Caco-2 (cell line): ENCODE results near the gene LENG9. TPM values are rescaled to one million over a fixed set of nuclear protein-coding genes. Genes with fewer than 3 reads are reported as not detected.

Source experiments
- BruUV-seq: library from RNA; stranded (reverse); fragments of 400-500 nt; replicated peaks from 2 replicates; lab custom pipeline; 2021; lab: Mats Ljungman, UMichigan
- CTCF ChIA-PET: fragments of 300-600 bp; sonication (Branson Sonifier 250); formaldehyde crosslinking; loops from one replicate; lab custom pipeline; 2022; ENCODE audit warnings: antibody characterized with exemption; lab: Charles Lee
- POLR2A ChIA-PET: fragments of 300-600 bp; sonication (Branson Sonifier 250); formaldehyde crosslinking; loops from one replicate; lab custom pipeline; 2022; ENCODE audit warnings: antibody characterized with exemption; lab: Charles Lee
- DNase-seq, 2 experiments: peaks; one replicate each; pipeline versions ENCODE4 v3.0.0 to v3.0.0-alpha.2; 2020 to 2022
- H3K27me3 ChIP-seq: replicated peaks from 2 replicates; pipeline ENCODE4 v1.6.0; 2011; ENCODE audit warnings: low read length; ENCODE audit not compliant: control insufficient read depth, insufficient read depth
- H3K36me3 ChIP-seq: 2 replicates; pipeline ENCODE4 v1.5.1; 2011; ENCODE audit warnings: low read length; ENCODE audit not compliant: control insufficient read depth, insufficient read depth
- H3K4me1 ChIP-seq: fragments of 250-450 bp; sonication (Bioruptor Pico); 2 replicates; pipeline ENCODE4 v1.5.1; 2020; ENCODE audit warnings: mild to moderate bottlenecking
- H3K4me3 ChIP-seq: 2 replicates; pipeline ENCODE4 v1.5.1; 2011; ENCODE audit warnings: low read depth, mild to moderate bottlenecking, control low read depth, low read length
- H3K9me3 ChIP-seq: fragments of 250-450 bp; sonication (Bioruptor Pico); 2 replicates; pipeline ENCODE4 v1.5.1; 2020; ENCODE audit warnings: mild to moderate bottlenecking, moderate library complexity
- H3K27ac Mint-ChIP-seq: one replicate; pipeline ENCODE4 v1.8.0; 2022; ENCODE audit warnings: mixed read lengths; ENCODE audit not compliant: unreplicated experiment
- H3K27me3 Mint-ChIP-seq: one replicate; pipeline ENCODE4 v1.8.0; 2022; ENCODE audit warnings: mixed read lengths; ENCODE audit not compliant: insufficient read depth, unreplicated experiment
- H3K36me3 Mint-ChIP-seq: one replicate; pipeline ENCODE4 v1.8.0; 2022; ENCODE audit warnings: mild to moderate bottlenecking, mixed read lengths; ENCODE audit not compliant: insufficient read depth, unreplicated experiment
- H3K4me1 Mint-ChIP-seq: one replicate; pipeline ENCODE4 v1.8.0; 2022; ENCODE audit warnings: low read depth, mixed read lengths; ENCODE audit not compliant: unreplicated experiment
- H3K4me3 Mint-ChIP-seq: one replicate; pipeline ENCODE4 v1.8.0; 2022; ENCODE audit warnings: mild to moderate bottlenecking, moderate library complexity, mixed read lengths; ENCODE audit not compliant: unreplicated experiment
- H3K9me3 Mint-ChIP-seq: one replicate; pipeline ENCODE4 v1.8.0; 2022; ENCODE audit warnings: mixed read lengths; ENCODE audit not compliant: unreplicated experiment
- intact Hi-C: fragments of 100-400 bp; cut with micrococcal nuclease; formaldehyde crosslinking; loops from one replicate; pipeline ENCODE4 v1.10.0; 2022; ENCODE audit not compliant: unreplicated experiment
- total RNA-seq: library from RNA; stranded (reverse); gene quantifications from 2 replicates; pipeline ENCODE4 v1.2.3, GENCODE V29; 2022
- TF ChIP-seq, protein P1 (sequence below), 2 experiments: fragments of 200-600 bp in 1 of 2; IDR thresholded peaks; 1 replicate in 1 of 2; 2 replicates in 1 of 2; pipeline versions ENCODE4 v1.5.1 to v1.8.0; 2011 to 2022; ENCODE audit warnings: antibody characterized with exemption in 1 of 2, control low read depth in 1 of 2, inconsistent platforms in 1 of 2, low read depth in 1 of 2, low read length in 1 of 2, mild to moderate bottlenecking in 1 of 2, moderate library complexity in 1 of 2; ENCODE audit not compliant: insufficient read depth in 1 of 2, severe bottlenecking in 1 of 2, unreplicated experiment in 1 of 2

The LENG9 gene
- total RNA-seq, 1 experiment from 2014 or later: 6.7 TPM

DNA sequence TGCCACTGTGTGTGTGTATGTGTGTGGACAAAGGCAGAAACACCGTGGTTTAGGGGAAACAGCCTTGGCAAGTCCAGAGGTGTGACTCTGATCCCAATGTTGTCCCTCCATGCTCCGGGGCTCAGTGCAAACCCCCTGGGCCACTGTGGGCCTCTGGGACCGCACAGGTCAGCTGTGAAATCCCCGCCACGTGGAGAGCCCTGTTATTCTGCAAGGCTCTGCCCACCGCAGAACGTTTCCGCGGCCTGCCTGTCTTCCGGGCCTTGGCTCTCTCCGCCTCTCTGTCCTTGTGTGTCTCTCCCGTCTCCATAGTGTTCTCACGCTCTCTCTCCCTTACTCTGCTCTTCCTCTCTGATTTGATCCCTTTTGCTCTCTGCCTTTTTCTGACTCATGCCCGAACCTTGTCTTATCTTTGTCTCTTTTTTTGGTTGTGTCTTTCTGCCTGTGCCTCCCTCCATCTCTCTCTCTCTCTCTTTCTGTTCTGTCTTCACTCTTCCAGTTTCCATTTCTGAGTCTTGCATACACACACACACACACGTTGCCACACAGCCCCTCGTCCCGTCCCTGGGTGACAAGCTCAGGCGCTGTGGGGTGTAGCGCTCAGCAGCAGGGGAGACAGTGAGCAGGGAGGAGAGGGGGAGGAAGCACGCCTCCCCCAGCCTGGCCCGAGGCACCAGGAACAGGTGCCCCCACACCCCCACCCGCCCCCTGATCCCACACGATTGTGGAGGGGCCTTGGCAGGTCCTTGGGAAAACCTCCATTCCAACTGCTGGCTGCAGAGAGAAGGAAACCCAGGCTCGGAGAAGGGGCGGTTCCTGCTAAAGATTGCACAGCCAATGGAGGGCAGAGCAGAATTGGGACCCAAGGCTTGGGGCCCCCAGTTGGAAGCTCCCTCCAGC lies 45.3 kb downstream of the LENG9 start:
- no peak overlapping the region for H3K27ac Mint-ChIP-seq
- TF ChIP-seq, protein P1, sequence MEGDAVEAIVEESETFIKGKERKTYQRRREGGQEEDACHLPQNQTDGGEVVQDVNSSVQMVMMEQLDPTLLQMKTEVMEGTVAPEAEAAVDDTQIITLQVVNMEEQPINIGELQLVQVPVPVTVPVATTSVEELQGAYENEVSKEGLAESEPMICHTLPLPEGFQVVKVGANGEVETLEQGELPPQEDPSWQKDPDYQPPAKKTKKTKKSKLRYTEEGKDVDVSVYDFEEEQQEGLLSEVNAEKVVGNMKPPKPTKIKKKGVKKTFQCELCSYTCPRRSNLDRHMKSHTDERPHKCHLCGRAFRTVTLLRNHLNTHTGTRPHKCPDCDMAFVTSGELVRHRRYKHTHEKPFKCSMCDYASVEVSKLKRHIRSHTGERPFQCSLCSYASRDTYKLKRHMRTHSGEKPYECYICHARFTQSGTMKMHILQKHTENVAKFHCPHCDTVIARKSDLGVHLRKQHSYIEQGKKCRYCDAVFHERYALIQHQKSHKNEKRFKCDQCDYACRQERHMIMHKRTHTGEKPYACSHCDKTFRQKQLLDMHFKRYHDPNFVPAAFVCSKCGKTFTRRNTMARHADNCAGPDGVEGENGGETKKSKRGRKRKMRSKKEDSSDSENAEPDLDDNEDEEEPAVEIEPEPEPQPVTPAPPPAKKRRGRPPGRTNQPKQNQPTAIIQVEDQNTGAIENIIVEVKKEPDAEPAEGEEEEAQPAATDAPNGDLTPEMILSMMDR (IDR thresholded peaks at IDR 0.05; ENCODE audit: insufficient read depth in 1 of 2, low read depth in 1 of 2, low read length in 1 of 2, severe bottlenecking in 1 of 2, unreplicated experiment in 1 of 2): no peak
- no peaks in the 10 kb centered on the region for H3K27me3 Mint-ChIP-seq
- Histone ChIP-seq H3K36me3 (no peaks in the 10 kb centered on the region), H3K4me3 (no peak overlapping the region), H3K4me1 (peaks cover 12% of the 10 kb centered on the region), H3K9me3 (no peaks in the 10 kb centered on the region), H3K27me3 (no peaks in the 10 kb centered on the region)
- H3K9me3 Mint-ChIP-seq: peaks cover 31% of the 10 kb centered on the region
- POLR2A ChIA-PET: no interaction called here
- intact Hi-C loops: no loop called here
- H3K36me3 Mint-ChIP-seq: no peaks in the 10 kb centered on the region
- no peak for DNase-seq
- no peak overlapping the region for H3K4me3 Mint-ChIP-seq
- CTCF ChIA-PET: interaction anchor here (0.7 kb wide), 1 partner anchor 99 kb away, joined by 4 read pairs; no protein-coding TSS in a partner anchor
- H3K4me1 Mint-ChIP-seq: peaks cover 7% of the 10 kb centered on the region
- no TSS peak for BruUV-seq

DNA sequence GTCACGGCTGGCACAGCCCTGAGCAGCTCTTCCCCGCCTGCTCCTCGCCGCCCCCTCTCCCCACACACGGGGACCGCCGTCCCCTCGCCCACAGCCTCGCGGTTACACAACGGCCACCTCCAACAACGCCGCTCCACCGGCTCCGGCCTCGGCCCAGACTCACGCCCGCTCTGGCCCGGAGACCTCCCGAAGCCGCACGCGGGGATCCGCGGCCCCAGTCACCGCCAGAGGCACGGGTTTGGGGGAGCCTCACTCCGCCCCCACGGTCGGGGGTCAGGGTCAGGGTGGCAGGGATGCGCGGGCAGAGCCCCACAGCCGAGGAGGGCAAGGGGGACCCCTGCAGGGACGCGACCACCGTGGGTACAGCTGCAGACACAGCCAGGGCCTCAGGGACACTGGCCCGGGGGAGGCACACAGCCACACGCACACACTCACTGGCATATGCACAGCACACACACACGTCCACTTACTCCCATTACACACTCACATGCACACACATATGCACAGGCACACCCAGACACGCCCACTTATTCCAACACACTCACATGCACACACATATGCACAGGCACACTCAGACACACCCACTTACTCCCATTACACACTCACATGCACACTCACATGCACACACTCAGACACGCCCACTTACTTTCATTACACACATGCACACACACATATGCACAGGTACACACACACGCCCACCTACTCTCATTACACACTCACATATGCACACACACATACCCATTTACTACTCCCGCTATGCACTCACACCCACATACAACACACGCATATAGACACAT lies 46.7 kb downstream of the LENG9 start:
- intact Hi-C loops: no loop called here
- DNase-seq: no peak
- Mint-ChIP-seq H3K4me1 (peaks cover 7% of the 10 kb centered on the region), H3K27me3 (no peaks in the 10 kb centered on the region), H3K9me3 (peaks cover 35% of the 10 kb centered on the region), H3K4me3 (no peak overlapping the region), H3K27ac (no peak overlapping the region), H3K36me3 (no peaks in the 10 kb centered on the region)
- TF ChIP-seq, protein P1 (IDR thresholded peaks at IDR 0.05; ENCODE audit: insufficient read depth in 1 of 2, low read depth in 1 of 2, low read length in 1 of 2, severe bottlenecking in 1 of 2, unreplicated experiment in 1 of 2): no peak
- H3K9me3 ChIP-seq: no peaks in the 10 kb centered on the region
- H3K36me3 ChIP-seq: no peaks in the 10 kb centered on the region
- CTCF ChIA-PET: no interaction called here
- H3K4me1 ChIP-seq: peaks cover 12% of the 10 kb centered on the region
- no TSS peak for BruUV-seq
- no peak overlapping the region for H3K4me3 ChIP-seq
- POLR2A ChIA-PET: no interaction called here
- no peaks in the 10 kb centered on the region for H3K27me3 ChIP-seq

DNA sequence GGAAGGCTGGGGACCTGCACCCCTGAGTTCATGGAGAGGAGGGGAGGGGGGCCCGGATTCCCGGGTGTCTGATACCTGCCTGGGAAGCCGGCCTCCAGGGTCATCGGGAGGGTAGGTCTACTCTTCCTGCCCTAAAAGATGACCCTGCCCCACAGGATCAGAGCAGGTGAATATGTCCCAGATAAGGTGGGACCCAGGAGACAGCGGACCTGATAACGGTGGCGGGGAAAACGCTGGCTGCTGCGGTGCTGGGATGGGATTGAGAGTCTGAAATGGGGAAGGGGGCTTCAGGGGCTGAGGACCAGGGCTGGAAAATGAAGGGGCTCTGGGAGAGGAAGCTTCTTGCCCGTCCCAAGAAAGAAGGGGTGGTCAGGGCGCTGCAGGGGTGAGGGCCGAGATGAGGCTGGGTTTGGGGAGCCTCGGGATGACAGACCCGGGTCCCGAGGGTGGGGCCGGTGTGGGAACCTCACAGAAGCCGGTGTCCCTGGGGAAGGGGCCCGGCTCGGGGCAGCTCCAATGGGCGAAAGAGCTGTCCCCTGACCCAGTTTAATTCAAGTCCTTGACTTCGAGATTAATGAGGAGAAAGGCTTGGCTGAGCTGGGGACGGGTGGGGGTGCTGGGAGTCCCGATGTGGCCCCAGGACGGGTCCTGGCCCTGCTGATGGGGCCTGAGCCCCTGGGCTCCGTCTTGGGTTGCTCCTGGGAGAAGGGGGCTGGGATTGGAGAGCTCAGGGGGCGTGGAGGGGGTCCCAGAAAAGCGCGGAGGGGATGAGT lies 47.5 kb downstream of the LENG9 start:
- H3K4me3 Mint-ChIP-seq: no peak overlapping the region
- TF ChIP-seq, protein P1 (IDR thresholded peaks at IDR 0.05; ENCODE audit: insufficient read depth in 1 of 2, low read depth in 1 of 2, low read length in 1 of 2, severe bottlenecking in 1 of 2, unreplicated experiment in 1 of 2): no peak
- H3K36me3 Mint-ChIP-seq: no peaks in the 10 kb centered on the region
- no peak for DNase-seq
- peaks cover 37% of the 10 kb centered on the region for H3K9me3 Mint-ChIP-seq
- BruUV-seq: no TSS peak
- H3K27me3 ChIP-seq: no peaks in the 10 kb centered on the region
- peaks cover under 1% of the 10 kb centered on the region for H3K27me3 Mint-ChIP-seq
- H3K9me3 ChIP-seq: no peaks in the 10 kb centered on the region
- ChIA-PET POLR2A (no interaction called here), CTCF (no interaction called here)
- H3K4me1 ChIP-seq: peaks cover 12% of the 10 kb centered on the region
- no peaks in the 10 kb centered on the region for H3K36me3 ChIP-seq
- H3K4me1 Mint-ChIP-seq: peaks cover 7% of the 10 kb centered on the region
- intact Hi-C loops: no loop called here
- no peak overlapping the region for H3K4me3 ChIP-seq
- H3K27ac Mint-ChIP-seq: no peak overlapping the region
